Sigmoid colon (tissue), 4 donors: ENCODE data around the gene FILIP1L.

Experiments used
- POLR2A ChIP-seq, 2 donors: fragments of 450-650 bp; IDR thresholded peaks; one replicate each; pipeline ENCODE4 v1.6.1; 2016; ENCODE audit warnings: antibody characterized with exemption in 2 of 2, mild to moderate bottlenecking in 2 of 2, moderate library complexity in 2 of 2
- POLR2AphosphoS5 ChIP-seq, 4 donors: sonication (generic); formaldehyde crosslinking; IDR thresholded peaks; one replicate each; pipeline ENCODE4 v1.6.1; 2017; ENCODE audit warnings: antibody characterized with exemption in 4 of 4

GRCh38 chr3:100023150-100023549 is 91.2 kb downstream of the FILIP1L start:
- TF ChIP-seq POLR2A (IDR thresholded peaks at IDR 0.05) (no peak), POLR2AphosphoS5 (IDR thresholded peaks at IDR 0.05) (no peak)
